Keratinocyte (primary cell): Measurements from ENCODE around the gene MEIS2. TPM values are rescaled to one million over a fixed set of nuclear protein-coding genes. Genes with fewer than 3 reads are reported as not detected.

ENCODE experiments used
- DNase-seq: peaks from one replicate; pipeline ENCODE4 v3.0.0-alpha.2; 2011; ENCODE audit warnings: low read depth, missing footprints, low spot score
- FAIRE-seq: peaks from 2 replicates; lab custom pipeline; 2011; peaks lifted over from hg19 to GRCh38; lab: Jason Lieb, UNC
- H2AFZ ChIP-seq: 2 replicates; pipeline ENCODE4 v1.6.0; 2012; ENCODE audit warnings: low read length, control low read depth, inconsistent platforms; ENCODE audit not compliant: control insufficient read depth
- H3K27ac ChIP-seq: 2 replicates; pipeline ENCODE4 v1.5.1; 2011; ENCODE audit warnings: low read length; ENCODE audit not compliant: control insufficient read depth, insufficient read depth
- H3K27me3 ChIP-seq: 3 replicates; pipeline ENCODE4 v1.6.0; 2011; ENCODE audit warnings: low read length; ENCODE audit not compliant: control insufficient read depth, insufficient read depth; ENCODE audit errors: extremely low read depth
- H3K36me3 ChIP-seq, 2 experiments: 2 replicates in 1 of 2; 3 replicates in 1 of 2; pipeline ENCODE4 v1.5.1; 2011; ENCODE audit warnings: low read length in 2 of 2, mild to moderate bottlenecking in 1 of 2; ENCODE audit not compliant: control insufficient read depth in 2 of 2, insufficient read depth in 2 of 2; ENCODE audit errors: extremely low read depth in 1 of 2
- H3K4me1 ChIP-seq: 3 replicates; pipeline ENCODE4 v1.5.1; 2011; ENCODE audit warnings: low read length; ENCODE audit not compliant: control insufficient read depth, insufficient read depth; ENCODE audit errors: extremely low read depth
- H3K4me2 ChIP-seq: 3 replicates; pipeline ENCODE4 v1.6.0; 2011; ENCODE audit warnings: low read depth, low read length; ENCODE audit not compliant: control insufficient read depth, insufficient read depth; ENCODE audit errors: extremely low read depth
- H3K4me3 ChIP-seq, 3 experiments: fragments of 200-600 bp in 1 of 3; sonication (generic) in 1 of 3; 2 replicates in 2 of 3; 3 replicates in 1 of 3; pipeline ENCODE4 v1.5.1; 2011 to 2016; ENCODE audit warnings: low read length in 3 of 3, mild to moderate bottlenecking in 3 of 3, control low read depth in 2 of 3, inconsistent platforms in 1 of 3, low read depth in 1 of 3, mixed read lengths in 1 of 3, mixed run types in 1 of 3, moderate library complexity in 1 of 3; ENCODE audit not compliant: control insufficient read depth in 2 of 3, insufficient read depth in 2 of 3; ENCODE audit errors: extremely low read depth in 1 of 3
- H3K79me2 ChIP-seq: 2 replicates; pipeline ENCODE4 v1.6.0; 2012; ENCODE audit warnings: low read length; ENCODE audit not compliant: control insufficient read depth, insufficient read depth
- H3K9ac ChIP-seq: 3 replicates; pipeline ENCODE4 v1.6.0; 2011; ENCODE audit warnings: low read length; ENCODE audit not compliant: control insufficient read depth, insufficient read depth; ENCODE audit errors: extremely low read depth
- H3K9me1 ChIP-seq: 3 replicates; pipeline ENCODE4 v1.6.0; 2011; ENCODE audit warnings: low read length; ENCODE audit not compliant: control insufficient read depth, insufficient read depth; ENCODE audit errors: extremely low read depth
- H3K9me3 ChIP-seq: 2 replicates; pipeline ENCODE4 v1.5.1; 2012; ENCODE audit warnings: low read depth, low read length; ENCODE audit not compliant: control insufficient read depth
- H4K20me1 ChIP-seq: 3 replicates; pipeline ENCODE4 v1.6.0; 2011; ENCODE audit warnings: low read length; ENCODE audit not compliant: control insufficient read depth, insufficient read depth; ENCODE audit errors: extremely low read depth
- EZH2 ChIP-seq: IDR thresholded peaks from one replicate; pipeline ENCODE4 v1.6.1; 2012; ENCODE audit warnings: inconsistent platforms, mild to moderate bottlenecking, low read length, moderate library complexity
- dilution Hi-C: fragments of 300-500 bp; cut with MboI; formaldehyde crosslinking; loops from one replicate; pipeline ENCODE4 v1.7.0; 2020; ENCODE audit warnings: low sequenced_read_pairs; ENCODE audit not compliant: extremely low pct_ligation_motif_present
- polyA plus RNA-seq, 5 experiments: library from polyadenylated mRNA; depleted of rRNA in 3 of 5; stranded (reverse) in 3 of 5; stranded (forward) in 1 of 5; unstranded in 1 of 5; fragments of >200 nt; gene quantifications; 1 replicate in 1 of 5; 2 replicates in 3 of 5; 3 replicates in 1 of 5; pipeline versions ENCODE4 v1.2.1 to v1.2.3, GENCODE V29; 2011 to 2012; ENCODE audit warnings: missing spikeins in 2 of 5, low read depth in 1 of 5, low replicate concordance in 1 of 5
- TF ChIP-seq, protein P1 (sequence below), 3 experiments: IDR thresholded peaks in 1 of 3; conservative IDR thresholded peaks in 1 of 3; optimal IDR thresholded peaks in 1 of 3; 2 replicates in 2 of 3; 3 replicates in 1 of 3; pipeline versions ENCODE3 to v1.5.1; 2011; ENCODE audit warnings: low read length in 3 of 3, mild to moderate bottlenecking in 3 of 3, moderate library complexity in 2 of 3, control low read depth in 1 of 3, inconsistent platforms in 1 of 3; ENCODE audit not compliant: insufficient read depth in 2 of 3; ENCODE audit errors: extremely low read depth in 1 of 3

MEIS2 gene
- polyA plus RNA-seq, 1 donor (not counting 4 experiments of a cell fraction or from before 2014, with no cell fraction given) = 11.4 TPM

DNA sequence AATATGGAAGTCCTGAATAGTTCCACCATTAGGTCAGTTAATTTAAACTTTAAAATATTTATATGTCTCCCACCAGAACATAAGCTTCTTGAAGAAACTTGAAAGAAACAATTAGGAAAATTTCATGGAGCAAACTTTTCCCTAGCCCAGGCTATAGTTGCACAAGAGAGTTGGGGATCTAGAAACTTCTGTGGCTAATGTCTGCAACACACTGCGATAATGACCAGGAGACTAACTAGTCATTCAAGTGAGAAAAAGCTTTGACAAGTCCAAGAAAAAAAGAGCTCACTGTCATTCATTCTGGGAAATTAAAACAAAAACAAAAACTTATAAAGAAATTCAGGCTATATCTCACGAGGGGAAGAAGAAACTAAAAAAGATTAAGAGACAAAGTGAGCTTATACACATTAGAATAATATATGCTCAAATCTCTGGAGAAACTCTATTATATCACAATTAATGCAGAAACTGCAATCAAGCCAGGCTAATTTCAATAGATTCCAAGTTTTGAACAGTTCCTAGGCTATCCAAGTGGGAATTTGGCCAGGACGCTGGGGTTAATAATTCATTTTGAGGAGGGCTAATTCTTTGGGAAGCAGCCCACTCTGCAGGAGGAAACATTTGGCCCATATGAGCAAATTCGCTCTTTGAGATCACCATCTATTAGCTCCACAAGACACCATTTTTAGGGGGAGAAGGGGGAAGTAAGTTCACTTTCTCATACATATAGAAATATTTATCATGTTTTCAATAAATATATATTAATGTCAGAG, 134.6 kb downstream of the MEIS2 start:
- H3K36me3 ChIP-seq = no peaks in the 10 kb centered on the region
- H3K9me3 ChIP-seq = no peaks in the 10 kb centered on the region
- dilution Hi-C loops = no loop called here
- FAIRE-seq (no peak), DNase-seq (no peak)
- H3K27me3 ChIP-seq = no peaks in the 10 kb centered on the region
- H2AFZ ChIP-seq = no peak overlapping the region
- no peak overlapping the region for H3K4me3 ChIP-seq
- H3K9me1 ChIP-seq = no peaks in the 10 kb centered on the region
- no peak overlapping the region for H3K27ac ChIP-seq
- H4K20me1 ChIP-seq = no peaks in the 10 kb centered on the region
- H3K4me1 ChIP-seq = no peaks in the 10 kb centered on the region
- H3K4me2 ChIP-seq = no peak overlapping the region
- TF ChIP-seq EZH2 = no peak
- TF ChIP-seq, protein P1, sequence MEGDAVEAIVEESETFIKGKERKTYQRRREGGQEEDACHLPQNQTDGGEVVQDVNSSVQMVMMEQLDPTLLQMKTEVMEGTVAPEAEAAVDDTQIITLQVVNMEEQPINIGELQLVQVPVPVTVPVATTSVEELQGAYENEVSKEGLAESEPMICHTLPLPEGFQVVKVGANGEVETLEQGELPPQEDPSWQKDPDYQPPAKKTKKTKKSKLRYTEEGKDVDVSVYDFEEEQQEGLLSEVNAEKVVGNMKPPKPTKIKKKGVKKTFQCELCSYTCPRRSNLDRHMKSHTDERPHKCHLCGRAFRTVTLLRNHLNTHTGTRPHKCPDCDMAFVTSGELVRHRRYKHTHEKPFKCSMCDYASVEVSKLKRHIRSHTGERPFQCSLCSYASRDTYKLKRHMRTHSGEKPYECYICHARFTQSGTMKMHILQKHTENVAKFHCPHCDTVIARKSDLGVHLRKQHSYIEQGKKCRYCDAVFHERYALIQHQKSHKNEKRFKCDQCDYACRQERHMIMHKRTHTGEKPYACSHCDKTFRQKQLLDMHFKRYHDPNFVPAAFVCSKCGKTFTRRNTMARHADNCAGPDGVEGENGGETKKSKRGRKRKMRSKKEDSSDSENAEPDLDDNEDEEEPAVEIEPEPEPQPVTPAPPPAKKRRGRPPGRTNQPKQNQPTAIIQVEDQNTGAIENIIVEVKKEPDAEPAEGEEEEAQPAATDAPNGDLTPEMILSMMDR (optimal IDR thresholded peaks at IDR 0.05 in 1 of 3, IDR thresholded peaks at IDR 0.05 in 1 of 3, conservative IDR thresholded peaks at IDR 0.05 in 1 of 3; ENCODE audit: extremely low read depth in 1 of 3, insufficient read depth in 2 of 3, low read length in 3 of 3) = no peak
- H3K9ac ChIP-seq = no peak overlapping the region
- no peaks in the 10 kb centered on the region for H3K79me2 ChIP-seq

DNA sequence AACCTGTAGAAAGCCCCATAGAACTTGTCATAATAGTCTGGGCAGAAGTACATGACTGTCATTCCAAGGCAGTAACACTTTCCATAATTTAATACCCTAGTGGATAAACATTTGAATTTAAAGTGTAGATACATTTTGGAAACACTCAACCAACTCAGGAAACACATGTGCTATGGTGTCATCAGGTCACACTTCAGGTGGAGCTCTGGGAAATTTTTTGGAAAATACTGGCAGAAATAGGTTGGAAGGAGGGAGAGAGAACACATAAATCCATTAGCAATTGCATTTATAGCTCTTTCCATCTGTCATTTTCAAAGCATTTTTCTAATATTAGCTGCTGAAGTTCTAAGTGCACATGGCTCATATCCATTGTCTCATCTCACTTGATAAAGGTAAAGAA, 135.7 kb downstream of the MEIS2 start:
- no peaks in the 10 kb centered on the region for H3K79me2 ChIP-seq
- H3K4me2 ChIP-seq = no peak overlapping the region
- no peaks in the 10 kb centered on the region for H3K9me3 ChIP-seq
- TF ChIP-seq, protein P1 (optimal IDR thresholded peaks at IDR 0.05 in 1 of 3, IDR thresholded peaks at IDR 0.05 in 1 of 3, conservative IDR thresholded peaks at IDR 0.05 in 1 of 3; ENCODE audit: extremely low read depth in 1 of 3, insufficient read depth in 2 of 3, low read length in 3 of 3) = no peak
- no peak for TF ChIP-seq EZH2
- H3K9me1 ChIP-seq = no peaks in the 10 kb centered on the region
- H3K36me3 ChIP-seq = no peaks in the 10 kb centered on the region
- DNase-seq = no peak
- H3K4me1 ChIP-seq = no peaks in the 10 kb centered on the region
- no peak overlapping the region for H3K27ac ChIP-seq
- H2AFZ ChIP-seq = no peak overlapping the region
- no peaks in the 10 kb centered on the region for H3K27me3 ChIP-seq
- dilution Hi-C loops = no loop called here
- no peak for FAIRE-seq
- H3K4me3 ChIP-seq = no peak overlapping the region
- H4K20me1 ChIP-seq = no peaks in the 10 kb centered on the region
- no peak overlapping the region for H3K9ac ChIP-seq
